Heart right ventricle (tissue), 16 donors: ENCODE data around the gene GRPEL1. TPM values are rescaled to one million over a fixed set of nuclear protein-coding genes. Genes with fewer than 3 reads are reported as not detected.

Experiments
- ATAC-seq, 8 donors: fragments of 200-7000 bp; cut with Tn5 transposase; one replicate each; pipeline ENCODE4 v1.9.1; 2020; ENCODE audit warnings: mild to moderate bottlenecking in 8 of 8, moderate library complexity in 8 of 8, moderate number of reproducible peaks in 1 of 8
- DNase-seq, 2 donors: peaks; one replicate each; pipeline ENCODE4 v3.0.0-alpha.2; 2020
- H3K27ac ChIP-seq, 10 donors: fragments of 200-600 bp; sonication (generic) in 2 of 10; one replicate each; pipeline versions ENCODE4 v1.5.0 to v1.8.0; 2020 to 2022; ENCODE audit warnings: mild to moderate bottlenecking in 3 of 10
- H3K27me3 ChIP-seq, 7 donors: fragments of 200-600 bp; one replicate each; pipeline ENCODE4 v1.8.0; 2021 to 2022; ENCODE audit warnings: mild to moderate bottlenecking in 2 of 7
- H3K36me3 ChIP-seq, 9 donors: fragments of 200-600 bp; sonication (generic) in 1 of 9; one replicate each; pipeline versions ENCODE4 v1.5.0 to v1.8.0; 2020 to 2022; ENCODE audit warnings: mild to moderate bottlenecking in 2 of 9
- H3K4me1 ChIP-seq, 9 donors: fragments of 200-600 bp; sonication (generic) in 1 of 9; one replicate each; pipeline versions ENCODE4 v1.5.0 to v1.8.0; 2020 to 2022; ENCODE audit warnings: mild to moderate bottlenecking in 4 of 9
- H3K4me3 ChIP-seq, 10 donors: fragments of 200-600 bp; sonication (generic) in 2 of 10; one replicate each; pipeline versions ENCODE4 v1.5.0 to v1.8.0; 2020 to 2022; ENCODE audit warnings: mild to moderate bottlenecking in 7 of 10, moderate library complexity in 2 of 10
- H3K9me3 ChIP-seq, 11 donors: fragments of 200-600 bp in 10 of 11; sonication (generic) in 2 of 11; one replicate each; pipeline versions ENCODE4 v1.5.0 to v1.8.0; 2013 to 2022; ENCODE audit warnings: mild to moderate bottlenecking in 2 of 11, control low read depth in 1 of 11, moderate library complexity in 1 of 11
- CTCF ChIP-seq, 9 donors: fragments of 200-600 bp; sonication (generic) in 2 of 9; IDR thresholded peaks; one replicate each; pipeline versions ENCODE4 v1.5.0 to v1.8.0; 2021 to 2022; ENCODE audit warnings: antibody characterized with exemption in 9 of 9, mild to moderate bottlenecking in 5 of 9, moderate library complexity in 1 of 9
- WGBS, 2 donors: extraction: QIAGEN DNeasy Blood & Tissue Kit; methylation state at CpG; one replicate each; pipeline ENCODE4 v1.1.7; 2013; ENCODE audit warnings: inconsistent platforms in 1 of 2; 5-methylcytosine and 5-hydroxymethylcytosine counted together
- intact Hi-C, 10 donors: fragments of 100-400 bp; cut with DNase I; formaldehyde crosslinking; loops; one replicate each; pipeline versions ENCODE4 v1.11.1 to v1.14.2; 2022
- polyA plus RNA-seq, 2 donors: library from polyadenylated mRNA; stranded (reverse); fragments of 200-250 nt; gene quantifications; one replicate each; pipeline ENCODE4 v1.2.3, GENCODE V29; 2013
- total RNA-seq, 10 donors: library from RNA; stranded (reverse); fragmentation: NEBNext Ultra II Directional in 3 of 10; extraction: Animal tissue kit (Norgen Biotek cat#: 25700) in 3 of 10; gene quantifications; one replicate each; pipeline versions ENCODE4 v1.2.1 to v1.2.4, GENCODE V29; 2021 to 2023
- donor health status: Arrhythmogenic right ventricular cardiomyopathy.
- donor health status: ischemic (EF 13 %, LVEDD 7.1; RV severe dilation, severe dysfunction).
- donor health status: healthy with polysubstance abuse.
- donor health status: DM: no; HTN: yes; CAD: no.
- donor health status: DM: no; HTN: no; CAD: no.
- donor health status: ischemic (EF 25% LVEDD 6.9; RV normal size, moderate dysfunction).
- donor health status: ischemic (EF 25% LVEDD 5.7; RV mildly dilated, moderate dysfunction).
- donor health status: healthy.
- donor health status: DM: yes; HTN: yes; CAD: no.
- donor health status: Ischemic cardiomyopathy.
- donor health status: ischemic (EF 35%, LVEDD 5.7; RV mildly dilated, moderate dysfunction).
- donor health status: nonischemic (EF 11% LVEDD 7.7; RV severe dilation, severe dysfunction).
- donor health status: DM: yes; HTN: yes; CAD: no.
- donor health status: PGD.
- donor health status: ischemic (EF 29% LVEDD 5.4; RV normal size, mild dysfunction).
- donor health status: nonischemic (EF 23%, LVEDD 6.1; RV moderate dilation, normal function).

Gene GRPEL1
- total and polyA plus RNA-seq, 12 donors = 38.7 to 83.3 (median 55.8) TPM

GRCh38 chr4:7112656-7113055, 44.8 kb upstream of the GRPEL1 start:
- no peak for DNase-seq
- TF ChIP-seq CTCF (IDR thresholded peaks at IDR 0.05) = no peak
- H3K27me3 ChIP-seq = peaks cover 0 to 4% (median 0%) of the 10 kb centered on the region in 7 donors
- 88 to 92% methylated on average over 8 to 9 of the region's 9 CpGs for WGBS, 2 donors
- H3K4me3 ChIP-seq = no peak overlapping the region
- no peak for ATAC-seq
- intact Hi-C loops = no loop called here
- H3K36me3 ChIP-seq = no peaks in the 10 kb centered on the region
- no peaks in the 10 kb centered on the region for H3K9me3 ChIP-seq
- no peak overlapping the region for H3K27ac ChIP-seq
- no peaks in the 10 kb centered on the region for H3K4me1 ChIP-seq

GRCh38 chr4:7111441-7111840, 43.6 kb upstream of the GRPEL1 start:
- DNase-seq = no peak
- peaks cover 0 to 4% (median 0%) of the 10 kb centered on the region in 7 donors for H3K27me3 ChIP-seq

GRCh38 chr4:7110546-7110945, 42.7 kb upstream of the GRPEL1 start:
- DNase-seq (no peak), ATAC-seq (no peak)
- no peaks in the 10 kb centered on the region for H3K27me3 ChIP-seq
- no peak for TF ChIP-seq CTCF (IDR thresholded peaks at IDR 0.05)
- no peaks in the 10 kb centered on the region for H3K36me3 ChIP-seq
- no peaks in the 10 kb centered on the region for H3K4me1 ChIP-seq
- intact Hi-C loops = no loop called here
- no peaks in the 10 kb centered on the region for H3K9me3 ChIP-seq
- H3K4me3 ChIP-seq = no peak overlapping the region
- H3K27ac ChIP-seq = no peak overlapping the region
- 82 to 92% methylated on average over 4 of the region's 4 CpGs for WGBS, 2 donors

More at GRCh38 chr4:7111441-7111840, 43.6 kb upstream of the GRPEL1 start:
- Histone ChIP-seq H3K4me3 (no peak overlapping the region), H3K9me3 (no peaks in the 10 kb centered on the region), H3K36me3 (no peaks in the 10 kb centered on the region), H3K27ac (no peak overlapping the region), H3K4me1 (no peaks in the 10 kb centered on the region)
- WGBS, 2 donors = 88 to 96% methylated on average over 8 of the region's 8 CpGs
- no peak for ATAC-seq
- TF ChIP-seq CTCF (IDR thresholded peaks at IDR 0.05) = no peak
- intact Hi-C loops = no loop called here

- TF ChIP-seq CTCF (IDR thresholded peaks at IDR 0.05) = no peak
- Histone ChIP-seq H3K36me3 (no peaks in the 10 kb centered on the region), H3K27ac (no peak overlapping the region), H3K9me3 (no peaks in the 10 kb centered on the region), H3K27me3 (no peaks in the 10 kb centered on the region), H3K4me1 (peaks cover 0 to 2% (median under 1%) of the 10 kb centered on the region in 9 donors), H3K4me3 (no peak overlapping the region)
- 82 to 91% methylated on average over 4 of the region's 4 CpGs for WGBS, 2 donors
- ATAC-seq (no peak), DNase-seq (no peak)
- intact Hi-C loops = loop anchor here in 2 of 10 donors (5.0 to 10.0 kb wide), 2 partner anchors 48 to 76 kb away; no protein-coding TSS in a partner anchor
Measured at GRCh38 chr4:7109169-7109568, 41.3 kb upstream of the GRPEL1 start.
